SK-N-SH (cell line): ENCODE data around the gene GUCY2C. TPM values are rescaled to one million over a fixed set of nuclear protein-coding genes. Genes with fewer than 3 reads are reported as not detected.

Experiments
- CTCF ChIA-PET: fragments of 300-600, 350-600 bp; formaldehyde crosslinking; extraction: SDS; loops from one replicate; lab custom pipeline; 2021; lab: Yijun Ruan, JAX
- POLR2A ChIA-PET: fragments of 350-600 bp; sonication (Branson Sonifier 250); formaldehyde crosslinking; extraction: SDS; loops from one replicate; lab custom pipeline; 2020; ENCODE audit warnings: antibody characterized with exemption, inconsistent platforms; lab: Yijun Ruan, JAX
- DNase-seq: peaks from one replicate; pipeline ENCODE4 v3.0.0; 2012
- H2AFZ ChIP-seq: fragments of 200-600 bp; sonication (generic); 2 replicates; pipeline ENCODE4 v1.8.1; 2016; ENCODE audit warnings: antibody characterized with exemption, mild to moderate bottlenecking, low read depth
- H3F3A ChIP-seq: fragments of 200-600 bp; sonication (generic); replicated peaks from 2 replicates; pipeline ENCODE3; 2016; ENCODE audit warnings: antibody characterized with exemption, mild to moderate bottlenecking; ENCODE audit not compliant: insufficient read depth
- H3K27ac ChIP-seq, 2 experiments: fragments of 200-500 bp in 1 of 2; fragments of 200-600 bp in 1 of 2; sonication (Bioruptor generic) in 1 of 2; sonication (generic), shearing (Covaris generic) in 1 of 2; 2 replicates each; pipeline versions ENCODE4 v1.5.1 to v1.6.1; 2014 to 2016; ENCODE audit warnings: low read depth in 2 of 2, inconsistent platforms in 1 of 2, low read length in 1 of 2, mild to moderate bottlenecking in 1 of 2, mixed read lengths in 1 of 2
- H3K27me3 ChIP-seq: fragments of 200-600 bp; sonication (generic), shearing (Covaris generic); 2 replicates; pipeline ENCODE4 v1.6.1; 2016; ENCODE audit warnings: mixed run types; ENCODE audit not compliant: insufficient read depth
- H3K36me3 ChIP-seq, 2 experiments: fragments of 200-500 bp in 1 of 2; fragments of 200-600 bp in 1 of 2; sonication (Bioruptor generic) in 1 of 2; sonication (generic) in 1 of 2; replicated peaks in 1 of 2; 2 replicates each; pipeline versions ENCODE3 to v1.5.1; 2014 to 2016; ENCODE audit warnings: low read length in 1 of 2, mild to moderate bottlenecking in 1 of 2; ENCODE audit not compliant: insufficient read depth in 2 of 2, control insufficient read depth in 1 of 2
- H3K4me1 ChIP-seq, 2 experiments: fragments of 200-500 bp in 1 of 2; fragments of 200-600 bp in 1 of 2; sonication (Bioruptor generic) in 1 of 2; sonication (generic), shearing (Covaris generic) in 1 of 2; 2 replicates each; pipeline versions ENCODE4 v1.5.1 to v1.6.1; 2014 to 2016; ENCODE audit warnings: low read depth in 1 of 2, low read length in 1 of 2, mixed run types in 1 of 2; ENCODE audit not compliant: insufficient read depth in 2 of 2, control insufficient read depth in 1 of 2
- H3K4me2 ChIP-seq: fragments of 200-600 bp; sonication (generic), shearing (Covaris generic); 2 replicates; pipeline ENCODE4 v1.6.1; 2017; ENCODE audit warnings: mixed run types
- H3K4me3 ChIP-seq, 2 experiments: fragments of 200-500 bp in 1 of 2; fragments of 200-600 bp in 1 of 2; sonication (Bioruptor generic) in 1 of 2; sonication (generic), shearing (Covaris generic) in 1 of 2; 2 replicates each; pipeline versions ENCODE4 v1.5.1 to v1.8.1; 2014 to 2016; ENCODE audit warnings: low read depth in 2 of 2, inconsistent platforms in 1 of 2, low read length in 1 of 2, mild to moderate bottlenecking in 1 of 2, mixed read lengths in 1 of 2, moderate library complexity in 1 of 2
- H3K79me2 ChIP-seq: fragments of 200-600 bp; sonication (generic); 2 replicates; pipeline ENCODE4 v1.8.1; 2017; ENCODE audit warnings: mild to moderate bottlenecking; ENCODE audit not compliant: insufficient read depth
- H3K9ac ChIP-seq: fragments of 200-600 bp; sonication (generic); 2 replicates; pipeline ENCODE4 v1.6.1; 2017; ENCODE audit warnings: mixed run types
- H3K9me2 ChIP-seq: fragments of 200-600 bp; sonication (generic); 2 replicates; pipeline ENCODE4 v1.6.1; 2017; ENCODE audit warnings: mixed run types
- H3K9me3 ChIP-seq: fragments of 200-600 bp; sonication (generic); 2 replicates; pipeline ENCODE4 v1.6.1; 2017; ENCODE audit warnings: mixed run types, mild to moderate bottlenecking, moderate library complexity
- H4K20me1 ChIP-seq: fragments of 200-600 bp; sonication (generic); 2 replicates; pipeline ENCODE4 v1.6.1; 2017; ENCODE audit warnings: mild to moderate bottlenecking, mixed run types; ENCODE audit not compliant: insufficient read depth
- ELF1 ChIP-seq: IDR thresholded peaks from 2 replicates; pipeline ENCODE4 v1.4.0; 2012
- GABPA ChIP-seq: IDR thresholded peaks from 2 replicates; pipeline ENCODE4 v1.4.0; 2012; ENCODE audit warnings: low read depth, mild to moderate bottlenecking
- MEF2A ChIP-seq: IDR thresholded peaks from 2 replicates; pipeline ENCODE4 v1.4.0; 2012; ENCODE audit warnings: low read depth, borderline replicate concordance
- MXI1 ChIP-seq: IDR thresholded peaks from 2 replicates; pipeline ENCODE4 v1.6.1; 2012; ENCODE audit warnings: mild to moderate bottlenecking, low read depth, low read length, improper control_type of control experiment
- RAD21 ChIP-seq: IDR thresholded peaks from 2 replicates; pipeline ENCODE4 v1.6.1; 2012; ENCODE audit warnings: mild to moderate bottlenecking, low read length
- RCOR1 ChIP-seq: fragments of 150-350 bp; IDR thresholded peaks from 2 replicates; pipeline ENCODE4 v1.6.1; 2017; ENCODE audit warnings: antibody characterized with exemption, low read length
- SMC3 ChIP-seq: IDR thresholded peaks from 2 replicates; pipeline ENCODE4 v1.6.1; 2012; ENCODE audit warnings: low read depth, low read length, improper control_type of control experiment
- TAF1 ChIP-seq: IDR thresholded peaks from 2 replicates; pipeline ENCODE4 v1.6.1; 2012; ENCODE audit warnings: low read depth, mild to moderate bottlenecking, low read length, moderate library complexity, borderline replicate concordance
- TCF12 ChIP-seq: IDR thresholded peaks from 2 replicates; pipeline ENCODE4 v1.4.0; 2012
- TEAD4 ChIP-seq: IDR thresholded peaks from 2 replicates; pipeline ENCODE4 v1.4.0; 2012; ENCODE audit warnings: mild to moderate bottlenecking, borderline replicate concordance; ENCODE audit not compliant: insufficient read depth
- WGBS: methylation state at CpG from one replicate; pipeline ENCODE4 v1.1.6; 2017; ENCODE audit warnings: low lambda C conversion rate; 5-methylcytosine and 5-hydroxymethylcytosine counted together
- polyA plus RNA-seq, 3 experiments: library from polyadenylated mRNA; depleted of rRNA; stranded (reverse); fragments of >200 nt; gene quantifications; 2 replicates each; pipeline ENCODE4 v1.2.3, GENCODE V29; 2012
- TF ChIP-seq, protein P1 (sequence below): fragments of 150-350 bp; IDR thresholded peaks from 2 replicates; pipeline ENCODE4 v1.6.1; 2017; ENCODE audit warnings: antibody characterized with exemption, low read length, low read depth, borderline replicate concordance
- TF ChIP-seq, protein P2 (sequence below): IDR thresholded peaks from 2 replicates; pipeline ENCODE4; 2012
- TF ChIP-seq, protein P3 (sequence below): fragments of 200-600 bp; sonication (generic); IDR thresholded peaks from 2 replicates; pipeline ENCODE4 v1.6.1; 2017; ENCODE audit warnings: antibody characterized with exemption, mild to moderate bottlenecking, moderate library complexity
- TF ChIP-seq, protein P4 (sequence below): IDR thresholded peaks from 2 replicates; pipeline ENCODE4 v1.6.1; 2012; ENCODE audit warnings: mild to moderate bottlenecking, low read depth, low read length, moderate library complexity
- TF ChIP-seq, protein P5 (sequence below): fragments of 150-350 bp; IDR thresholded peaks from 2 replicates; pipeline ENCODE4 v1.6.1; 2016; ENCODE audit warnings: mild to moderate bottlenecking, low read depth, low read length

The GUCY2C gene
- polyA plus RNA-seq, 1 of the 3 experiments (the other 2 are of a cell fraction): not detected

DNA sequence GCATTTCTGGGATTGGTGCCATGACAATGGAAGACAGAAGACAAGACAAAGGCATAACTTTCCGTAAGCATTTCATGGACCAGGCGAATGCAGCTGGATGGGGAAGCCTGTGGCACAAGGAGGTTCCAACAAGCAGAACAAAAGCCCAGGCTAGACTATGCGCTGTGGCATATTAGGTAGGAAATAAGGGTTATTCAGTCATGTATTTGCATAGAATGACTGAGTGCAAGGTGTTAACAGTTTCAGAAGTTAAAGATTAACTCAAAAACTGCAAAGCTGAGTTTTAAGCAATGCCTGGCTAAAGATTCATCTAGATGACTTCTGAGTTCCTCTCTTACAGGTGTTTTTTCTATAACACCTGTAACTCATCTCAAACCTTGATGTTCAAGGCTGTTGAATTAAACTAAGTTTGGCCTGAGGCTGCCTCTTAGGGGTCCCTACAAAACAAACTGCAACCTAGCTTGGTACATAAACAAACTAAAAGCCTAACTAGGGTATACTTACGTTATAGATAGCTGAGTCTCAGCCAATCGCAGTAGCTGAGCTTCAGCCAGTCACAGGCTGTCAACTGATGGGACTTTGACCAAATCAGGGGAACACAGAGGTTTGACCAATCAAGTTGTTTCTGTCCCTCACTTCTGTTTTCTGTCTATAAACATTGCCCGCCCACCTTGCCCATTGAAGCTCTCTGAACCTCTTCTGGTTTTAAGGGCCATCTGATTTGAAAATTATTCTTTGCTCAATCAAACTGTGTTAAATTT is 76.5 kb downstream of the GUCY2C start (continued):
- TF ChIP-seq, protein P1, sequence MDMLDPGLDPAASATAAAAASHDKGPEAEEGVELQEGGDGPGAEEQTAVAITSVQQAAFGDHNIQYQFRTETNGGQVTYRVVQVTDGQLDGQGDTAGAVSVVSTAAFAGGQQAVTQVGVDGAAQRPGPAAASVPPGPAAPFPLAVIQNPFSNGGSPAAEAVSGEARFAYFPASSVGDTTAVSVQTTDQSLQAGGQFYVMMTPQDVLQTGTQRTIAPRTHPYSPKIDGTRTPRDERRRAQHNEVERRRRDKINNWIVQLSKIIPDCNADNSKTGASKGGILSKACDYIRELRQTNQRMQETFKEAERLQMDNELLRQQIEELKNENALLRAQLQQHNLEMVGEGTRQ: no peak
- TF ChIP-seq, protein P2, sequence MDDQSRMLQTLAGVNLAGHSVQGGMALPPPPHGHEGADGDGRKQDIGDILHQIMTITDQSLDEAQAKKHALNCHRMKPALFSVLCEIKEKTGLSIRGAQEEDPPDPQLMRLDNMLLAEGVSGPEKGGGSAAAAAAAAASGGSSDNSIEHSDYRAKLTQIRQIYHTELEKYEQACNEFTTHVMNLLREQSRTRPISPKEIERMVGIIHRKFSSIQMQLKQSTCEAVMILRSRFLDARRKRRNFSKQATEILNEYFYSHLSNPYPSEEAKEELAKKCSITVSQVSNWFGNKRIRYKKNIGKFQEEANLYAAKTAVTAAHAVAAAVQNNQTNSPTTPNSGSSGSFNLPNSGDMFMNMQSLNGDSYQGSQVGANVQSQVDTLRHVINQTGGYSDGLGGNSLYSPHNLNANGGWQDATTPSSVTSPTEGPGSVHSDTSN: no peak
- TF ChIP-seq TAF1: no peak
- TF ChIP-seq SMC3: no peak
- no peak for TF ChIP-seq GABPA
- TF ChIP-seq, all 33 proteins: peak for 0

DNA sequence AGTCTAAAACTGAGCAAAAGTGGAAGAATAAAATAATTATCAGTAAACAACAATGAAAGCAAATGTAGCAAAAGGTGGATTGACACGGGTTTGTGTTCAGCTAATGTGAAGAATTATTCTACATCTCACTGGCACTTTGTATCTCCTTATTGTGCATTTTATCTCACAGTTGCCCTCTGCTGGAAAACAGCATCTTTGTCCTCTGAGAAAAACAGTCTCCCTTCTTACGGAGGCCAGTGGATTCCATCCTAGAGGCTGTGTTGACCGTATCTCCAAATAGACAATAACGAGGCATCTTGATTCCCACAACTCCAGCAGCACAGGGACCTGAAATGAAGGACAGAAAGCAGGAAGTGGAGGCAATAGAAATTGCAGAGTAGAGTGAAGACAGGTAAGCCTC is 77.4 kb downstream of the GUCY2C start:
- Histone ChIP-seq H3K27me3 (no peaks in the 10 kb centered on the region), H3K79me2 (no peaks in the 10 kb centered on the region), H3K27ac (no peak overlapping the region), H4K20me1 (no peaks in the 10 kb centered on the region), H3K4me1 (no peaks in the 10 kb centered on the region), H3K36me3 (no peaks in the 10 kb centered on the region), H3K4me3 (no peak overlapping the region), H2AFZ (no peak overlapping the region), H3K9me2 (no peaks in the 10 kb centered on the region), H3K9me3 (no peaks in the 10 kb centered on the region), H3F3A (no peaks in the 10 kb centered on the region), H3K4me2 (no peak overlapping the region), H3K9ac (no peak overlapping the region)
- ChIA-PET POLR2A (no interaction called here), CTCF (interaction anchor here (0.6 to 3.7 kb wide), 10 partner anchors 10 to 431 kb away, joined by 3 to 27 read pairs (median 3); no protein-coding TSS in a partner anchor)
- DNase-seq: peak; percentile 5
- TF ChIP-seq MEF2A: no peak
- TF ChIP-seq RAD21: peak; percentile 52
- TF ChIP-seq TCF12: no peak
- TF ChIP-seq, protein P3, sequence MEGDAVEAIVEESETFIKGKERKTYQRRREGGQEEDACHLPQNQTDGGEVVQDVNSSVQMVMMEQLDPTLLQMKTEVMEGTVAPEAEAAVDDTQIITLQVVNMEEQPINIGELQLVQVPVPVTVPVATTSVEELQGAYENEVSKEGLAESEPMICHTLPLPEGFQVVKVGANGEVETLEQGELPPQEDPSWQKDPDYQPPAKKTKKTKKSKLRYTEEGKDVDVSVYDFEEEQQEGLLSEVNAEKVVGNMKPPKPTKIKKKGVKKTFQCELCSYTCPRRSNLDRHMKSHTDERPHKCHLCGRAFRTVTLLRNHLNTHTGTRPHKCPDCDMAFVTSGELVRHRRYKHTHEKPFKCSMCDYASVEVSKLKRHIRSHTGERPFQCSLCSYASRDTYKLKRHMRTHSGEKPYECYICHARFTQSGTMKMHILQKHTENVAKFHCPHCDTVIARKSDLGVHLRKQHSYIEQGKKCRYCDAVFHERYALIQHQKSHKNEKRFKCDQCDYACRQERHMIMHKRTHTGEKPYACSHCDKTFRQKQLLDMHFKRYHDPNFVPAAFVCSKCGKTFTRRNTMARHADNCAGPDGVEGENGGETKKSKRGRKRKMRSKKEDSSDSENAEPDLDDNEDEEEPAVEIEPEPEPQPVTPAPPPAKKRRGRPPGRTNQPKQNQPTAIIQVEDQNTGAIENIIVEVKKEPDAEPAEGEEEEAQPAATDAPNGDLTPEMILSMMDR: peak; percentile 51
- TF ChIP-seq MXI1: no peak
- no peak for TF ChIP-seq RCOR1
- peak; percentile 54 for TF ChIP-seq SMC3
- TF ChIP-seq, protein P4, sequence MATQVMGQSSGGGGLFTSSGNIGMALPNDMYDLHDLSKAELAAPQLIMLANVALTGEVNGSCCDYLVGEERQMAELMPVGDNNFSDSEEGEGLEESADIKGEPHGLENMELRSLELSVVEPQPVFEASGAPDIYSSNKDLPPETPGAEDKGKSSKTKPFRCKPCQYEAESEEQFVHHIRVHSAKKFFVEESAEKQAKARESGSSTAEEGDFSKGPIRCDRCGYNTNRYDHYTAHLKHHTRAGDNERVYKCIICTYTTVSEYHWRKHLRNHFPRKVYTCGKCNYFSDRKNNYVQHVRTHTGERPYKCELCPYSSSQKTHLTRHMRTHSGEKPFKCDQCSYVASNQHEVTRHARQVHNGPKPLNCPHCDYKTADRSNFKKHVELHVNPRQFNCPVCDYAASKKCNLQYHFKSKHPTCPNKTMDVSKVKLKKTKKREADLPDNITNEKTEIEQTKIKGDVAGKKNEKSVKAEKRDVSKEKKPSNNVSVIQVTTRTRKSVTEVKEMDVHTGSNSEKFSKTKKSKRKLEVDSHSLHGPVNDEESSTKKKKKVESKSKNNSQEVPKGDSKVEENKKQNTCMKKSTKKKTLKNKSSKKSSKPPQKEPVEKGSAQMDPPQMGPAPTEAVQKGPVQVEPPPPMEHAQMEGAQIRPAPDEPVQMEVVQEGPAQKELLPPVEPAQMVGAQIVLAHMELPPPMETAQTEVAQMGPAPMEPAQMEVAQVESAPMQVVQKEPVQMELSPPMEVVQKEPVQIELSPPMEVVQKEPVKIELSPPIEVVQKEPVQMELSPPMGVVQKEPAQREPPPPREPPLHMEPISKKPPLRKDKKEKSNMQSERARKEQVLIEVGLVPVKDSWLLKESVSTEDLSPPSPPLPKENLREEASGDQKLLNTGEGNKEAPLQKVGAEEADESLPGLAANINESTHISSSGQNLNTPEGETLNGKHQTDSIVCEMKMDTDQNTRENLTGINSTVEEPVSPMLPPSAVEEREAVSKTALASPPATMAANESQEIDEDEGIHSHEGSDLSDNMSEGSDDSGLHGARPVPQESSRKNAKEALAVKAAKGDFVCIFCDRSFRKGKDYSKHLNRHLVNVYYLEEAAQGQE: no peak
- no peak for TF ChIP-seq ELF1
- TF ChIP-seq, protein P1: no peak
- TF ChIP-seq TEAD4: no peak
- TF ChIP-seq, protein P5, sequence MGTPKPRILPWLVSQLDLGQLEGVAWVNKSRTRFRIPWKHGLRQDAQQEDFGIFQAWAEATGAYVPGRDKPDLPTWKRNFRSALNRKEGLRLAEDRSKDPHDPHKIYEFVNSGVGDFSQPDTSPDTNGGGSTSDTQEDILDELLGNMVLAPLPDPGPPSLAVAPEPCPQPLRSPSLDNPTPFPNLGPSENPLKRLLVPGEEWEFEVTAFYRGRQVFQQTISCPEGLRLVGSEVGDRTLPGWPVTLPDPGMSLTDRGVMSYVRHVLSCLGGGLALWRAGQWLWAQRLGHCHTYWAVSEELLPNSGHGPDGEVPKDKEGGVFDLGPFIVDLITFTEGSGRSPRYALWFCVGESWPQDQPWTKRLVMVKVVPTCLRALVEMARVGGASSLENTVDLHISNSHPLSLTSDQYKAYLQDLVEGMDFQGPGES: no peak
- WGBS: 12% methylated on average over 4 of the region's 4 CpGs
